Stimulated activated CD4-positive, alpha-beta T cell treated with anti-CD3 and anti-CD28 coated beads, Interleukin-2, amount 100 ng/mL, for 4 hours (primary cell): ENCODE data around the gene PAPOLA.
"Not testable (repeated sequence)": the region's sequence is repeated elsewhere in the genome, so short reads cannot be mapped to it uniquely, and the experiment has no call there.

Source experiments
- DNase-seq: peaks from one replicate; pipeline ENCODE4 v3.0.0-alpha.2; 2020; ENCODE audit warnings: low read depth

PAPOLA gene

DNA sequence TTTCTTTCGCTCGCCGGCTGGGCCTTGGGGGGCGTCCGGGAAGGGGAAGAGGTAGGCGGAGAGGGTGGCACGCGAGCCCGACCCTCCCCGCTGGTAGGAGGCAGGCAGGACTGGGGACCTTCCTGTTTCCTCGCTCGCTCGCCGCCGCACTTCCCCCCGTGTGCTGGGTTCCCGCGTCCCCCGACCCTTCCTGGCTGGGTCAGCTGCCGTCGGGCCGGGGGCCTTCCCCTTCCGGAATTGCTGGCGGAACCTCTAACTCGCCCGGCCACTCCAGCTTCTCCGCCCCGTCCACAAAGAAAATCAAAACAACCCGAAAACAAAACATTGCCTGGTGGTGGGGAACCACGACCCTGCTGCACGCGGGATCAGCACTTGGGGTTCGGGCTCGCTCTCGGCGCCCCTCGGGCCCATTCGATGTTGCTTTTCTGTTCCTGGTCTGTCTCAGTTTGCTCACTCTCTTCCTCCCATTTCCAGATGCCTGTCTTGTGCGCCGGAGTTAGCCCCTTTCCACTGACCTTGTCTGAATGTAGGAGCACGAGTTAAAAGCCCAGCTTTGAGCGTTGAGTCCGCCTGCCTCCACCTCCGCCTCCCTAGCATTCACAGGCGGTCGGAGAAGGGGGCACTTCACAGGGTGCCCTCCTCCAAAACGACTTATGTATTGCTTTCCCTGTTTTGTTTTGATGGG is 581 bp downstream of the PAPOLA start:
- DNase-seq = peak; percentile 0

GRCh38 chr14:96503306-96503679 is 1.1 kb downstream of the PAPOLA start:
- DNase-seq = no peak

- DNase-seq = not testable (repeated sequence)
These were observed 2.2 kb downstream of the PAPOLA start for GRCh38 chr14:96504353-96504752.

- no peak for DNase-seq
These were observed 5.5 kb downstream of the PAPOLA start for GRCh38 chr14:96507723-96508122.

GRCh38 chr14:96508900-96509299 is 6.7 kb downstream of the PAPOLA start:
- DNase-seq = no peak

- DNase-seq = no peak
These were observed 7.4 kb downstream of the PAPOLA start for GRCh38 chr14:96509457-96510090.

DNA sequence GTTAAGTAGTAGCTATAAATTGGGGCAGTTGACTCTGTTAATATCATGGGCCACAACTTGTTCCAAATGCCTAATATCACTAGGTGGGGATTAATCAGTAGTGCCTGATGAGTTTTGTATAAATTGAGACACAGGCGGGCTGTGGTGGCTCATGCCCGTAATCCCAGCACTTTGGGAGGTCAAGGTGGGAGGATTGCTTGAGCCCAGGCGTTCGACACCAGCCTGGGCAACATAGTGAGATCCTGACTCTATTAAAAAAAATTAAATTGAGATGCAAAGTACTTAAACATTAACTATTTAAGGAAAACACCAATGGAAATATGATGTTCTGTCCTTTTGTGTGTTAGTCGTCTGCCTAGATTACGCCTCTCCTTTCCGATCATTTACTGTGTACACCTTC is 9.0 kb downstream of the PAPOLA start:
- no peak for DNase-seq

DNA sequence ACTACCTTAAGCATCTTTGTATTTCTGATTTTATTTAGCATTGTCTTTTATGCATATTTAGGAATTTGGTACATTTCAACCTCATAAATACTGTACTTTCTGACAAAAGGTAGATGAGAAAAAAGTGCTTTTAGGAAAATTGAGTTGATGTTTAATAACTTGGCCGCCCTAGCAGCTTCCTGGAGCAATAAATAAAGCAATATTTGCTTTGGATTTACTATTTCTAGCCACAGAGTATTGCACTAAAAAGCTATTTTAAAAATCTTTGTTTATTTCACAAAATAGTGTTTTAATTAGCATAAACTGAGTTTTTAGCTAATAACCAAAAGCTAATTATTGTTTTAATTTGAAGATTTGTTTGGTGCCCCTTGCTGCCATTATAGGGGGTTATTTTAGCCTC is 9.5 kb downstream of the PAPOLA start:
- no peak for DNase-seq

- no peak for DNase-seq
These were observed 9.9 kb downstream of the PAPOLA start for GRCh38 chr14:96512122-96512521.

DNA sequence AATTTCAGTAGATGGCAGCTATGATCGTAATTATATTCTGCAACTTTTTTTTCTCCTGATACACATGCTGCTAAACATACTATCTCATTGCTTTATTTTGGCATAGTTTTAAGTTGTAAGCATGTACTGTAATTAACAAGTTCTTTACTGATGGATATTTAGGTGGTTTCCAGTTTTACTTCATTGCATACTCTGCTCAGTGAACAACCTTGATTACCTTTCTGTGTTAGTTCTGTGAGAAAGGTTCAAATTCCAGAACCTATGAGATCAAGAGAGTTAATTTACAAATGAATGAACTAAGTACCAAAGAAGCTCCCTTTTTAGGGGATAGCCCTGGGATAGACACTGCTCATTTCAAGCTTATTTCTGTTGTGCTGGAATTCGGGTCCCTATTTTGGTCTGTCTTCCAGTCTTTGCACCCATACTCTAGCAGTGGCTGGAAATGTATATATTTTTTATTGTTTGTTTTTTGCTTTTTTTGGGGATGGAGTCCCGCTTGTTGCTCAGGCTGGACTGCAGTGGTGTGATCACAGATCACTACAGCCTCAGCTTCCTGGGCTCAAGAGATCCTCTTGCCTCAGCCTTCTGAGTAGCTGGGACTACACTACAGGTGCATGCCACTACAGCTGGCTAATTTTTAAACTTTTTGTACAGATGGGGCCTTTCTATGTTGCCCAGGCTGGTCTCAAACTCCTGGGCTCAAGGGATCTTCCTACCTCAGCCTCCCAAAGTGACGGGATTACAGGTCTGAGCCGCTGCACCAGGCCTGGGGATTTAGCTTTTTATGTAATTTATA is 10.6 kb downstream of the PAPOLA start:
- no peak for DNase-seq

DNA sequence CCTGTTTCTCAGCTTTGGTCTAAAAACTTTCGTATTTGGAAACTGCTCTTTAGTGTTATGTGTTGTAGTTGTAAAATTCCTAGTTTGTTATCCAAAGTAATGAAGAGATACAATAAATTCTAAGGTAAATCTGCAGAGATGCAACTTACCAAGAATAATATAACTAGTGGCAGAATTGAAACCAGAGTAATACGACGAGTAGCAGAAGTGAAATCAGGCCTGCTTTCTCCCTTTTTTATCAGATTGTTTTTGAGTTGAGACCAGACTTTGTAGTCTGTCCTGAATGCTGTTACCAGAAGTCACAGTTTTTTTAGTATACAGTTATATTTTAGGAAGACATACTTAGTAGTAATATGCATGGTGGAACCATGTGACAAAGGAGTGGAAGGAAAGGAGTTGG is 12.5 kb downstream of the PAPOLA start:
- no peak for DNase-seq

DNA sequence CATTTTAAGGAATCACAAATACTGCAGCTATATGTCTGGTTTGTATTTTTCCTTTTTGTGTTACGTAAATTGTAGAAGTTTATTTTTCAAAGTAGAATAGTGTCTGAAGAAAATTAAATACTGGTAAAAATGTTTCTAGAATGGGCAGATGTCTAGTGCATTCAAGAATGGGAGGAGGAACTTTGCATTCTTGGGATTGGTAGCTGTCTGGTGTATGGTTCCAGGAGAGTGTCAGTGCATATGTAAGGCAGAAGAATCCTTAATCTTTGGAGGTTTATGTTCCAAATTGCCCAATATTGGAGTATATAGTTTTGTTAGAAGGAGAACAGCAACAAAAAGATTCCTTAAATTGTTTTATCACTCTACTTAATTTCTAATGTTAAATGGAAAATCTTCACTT is 13.5 kb downstream of the PAPOLA start:
- no peak for DNase-seq

DNA sequence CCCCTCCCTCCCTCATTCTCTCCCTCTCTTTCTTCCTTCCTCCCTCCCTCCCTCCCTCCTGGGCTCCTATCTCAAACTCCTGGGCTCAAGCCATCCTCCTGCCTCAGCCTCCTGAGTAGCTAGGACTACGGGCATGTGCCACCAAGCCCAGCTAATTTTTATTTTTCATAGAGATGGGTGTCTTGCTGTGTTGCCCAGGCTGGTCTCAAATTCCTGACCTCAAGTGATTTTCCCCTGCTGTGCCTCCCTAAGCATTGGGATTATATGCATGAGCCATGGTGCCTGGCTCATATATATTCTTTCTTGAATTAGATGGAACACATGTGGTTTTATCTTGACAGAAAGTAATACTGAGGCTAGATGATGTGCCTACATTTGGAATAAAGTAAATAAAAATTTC is 14.2 kb downstream of the PAPOLA start:
- DNase-seq = no peak

DNA sequence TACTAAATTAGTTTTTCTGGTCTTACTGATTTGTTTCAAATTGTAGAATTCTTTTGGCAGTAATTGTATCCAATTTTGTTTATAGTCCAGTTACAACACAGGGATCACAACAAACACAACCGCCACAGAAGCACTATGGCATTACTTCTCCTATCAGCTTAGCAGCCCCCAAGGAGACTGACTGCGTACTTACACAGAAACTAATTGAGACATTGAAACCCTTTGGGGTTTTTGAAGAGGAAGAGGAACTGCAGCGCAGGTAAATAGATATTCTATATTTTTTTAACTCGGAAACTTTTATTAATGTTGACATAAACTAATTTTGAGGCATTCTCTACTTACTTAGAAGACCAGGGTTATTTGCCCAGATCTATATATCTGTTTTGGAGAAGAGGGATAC is 17.8 kb downstream of the PAPOLA start:
- DNase-seq = no peak

GRCh38 chr14:96525452-96525851 is 23.3 kb downstream of the PAPOLA start:
- DNase-seq = no peak

DNA sequence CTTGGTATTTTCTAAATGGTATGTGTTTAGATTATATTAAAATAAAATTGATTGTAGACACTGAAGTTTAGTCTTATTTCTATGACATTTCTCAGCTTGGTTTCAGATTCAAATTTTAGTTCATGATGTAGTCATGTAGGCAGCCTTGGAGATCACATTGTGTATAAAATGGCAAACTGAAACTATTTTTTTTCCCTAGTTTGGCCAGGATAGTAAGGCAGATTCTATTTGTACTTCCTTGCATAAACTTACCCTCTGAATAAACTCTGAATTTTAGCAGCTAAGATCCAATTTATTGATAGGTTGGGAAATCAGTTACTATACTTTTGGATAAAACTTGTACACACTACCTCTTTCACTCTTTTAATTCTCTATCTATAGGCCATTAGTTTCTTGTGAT is 30.4 kb downstream of the PAPOLA start:
- DNase-seq = no peak

GRCh38 chr14:96536807-96537206 is 34.6 kb downstream of the PAPOLA start:
- no peak for DNase-seq

DNA sequence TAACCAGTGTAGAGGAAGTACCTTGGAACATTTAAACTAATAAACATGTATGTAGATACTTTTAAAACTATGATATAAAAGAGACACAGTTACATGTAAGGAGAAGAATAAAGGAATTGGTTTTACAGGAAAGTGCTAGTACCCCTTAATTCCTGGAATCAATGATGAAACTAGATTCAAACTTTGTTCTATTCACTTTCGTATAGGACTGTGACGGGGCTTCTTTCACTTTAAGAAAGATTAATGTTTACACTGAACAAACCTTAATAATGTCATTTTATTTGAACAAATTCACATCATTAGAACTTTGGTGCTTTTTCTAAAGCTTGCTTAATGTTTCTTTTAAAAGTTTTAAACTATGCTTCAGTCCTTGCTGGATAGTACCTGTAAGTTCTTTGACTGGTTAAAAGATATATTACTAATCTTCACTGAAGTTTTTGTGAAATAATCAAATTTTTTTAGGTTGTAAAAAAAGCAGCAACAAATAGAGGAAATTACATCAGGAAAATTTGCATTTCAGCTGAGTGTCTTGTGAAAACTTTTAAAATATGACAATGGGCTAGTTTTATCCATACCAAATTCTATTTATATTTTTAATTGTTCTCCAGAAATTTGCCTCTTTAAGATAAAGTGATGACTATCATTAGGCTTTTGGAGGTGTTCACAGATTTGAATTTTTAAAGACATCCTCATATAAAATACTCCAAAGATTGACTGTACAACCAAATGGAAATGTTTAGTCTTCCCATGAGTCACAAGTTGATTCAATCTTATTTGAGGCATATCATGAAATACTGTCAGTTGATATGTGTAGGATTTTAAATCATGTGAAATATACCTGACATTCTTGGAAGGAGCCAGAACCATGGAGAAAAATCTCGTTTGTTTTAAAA is 36.2 kb downstream of the PAPOLA start:
- no peak for DNase-seq

- no peak for DNase-seq
These were observed 36.8 kb downstream of the PAPOLA start for GRCh38 chr14:96538990-96539317.

DNA sequence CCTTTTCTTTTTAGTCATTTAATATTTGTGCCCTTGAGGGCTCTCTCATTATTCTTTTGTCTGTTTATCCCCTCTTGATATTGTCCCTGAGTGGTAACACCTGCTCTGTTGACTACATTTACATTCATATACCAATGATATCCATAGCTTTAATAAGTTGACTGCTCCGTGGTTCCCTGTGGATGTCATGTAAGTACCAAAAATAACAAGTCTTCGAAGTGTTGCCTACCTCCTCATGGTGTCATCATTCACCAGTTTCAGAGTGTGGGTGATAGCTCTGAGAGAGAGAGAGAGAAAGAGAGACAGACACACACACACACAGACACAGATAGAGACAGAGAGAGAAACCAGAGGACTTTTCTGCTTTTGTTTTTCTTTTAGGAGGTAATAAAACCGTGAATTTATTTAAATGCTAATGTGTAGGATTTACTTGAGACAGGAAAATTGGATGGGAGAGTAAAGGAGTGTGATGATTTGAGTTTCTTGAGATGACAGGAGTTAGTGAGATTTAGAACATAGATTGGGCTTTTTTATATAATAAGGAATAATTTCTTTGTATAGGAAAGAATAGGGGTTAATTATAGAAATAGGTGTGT is 52.2 kb downstream of the PAPOLA start:
- no peak for DNase-seq

DNA sequence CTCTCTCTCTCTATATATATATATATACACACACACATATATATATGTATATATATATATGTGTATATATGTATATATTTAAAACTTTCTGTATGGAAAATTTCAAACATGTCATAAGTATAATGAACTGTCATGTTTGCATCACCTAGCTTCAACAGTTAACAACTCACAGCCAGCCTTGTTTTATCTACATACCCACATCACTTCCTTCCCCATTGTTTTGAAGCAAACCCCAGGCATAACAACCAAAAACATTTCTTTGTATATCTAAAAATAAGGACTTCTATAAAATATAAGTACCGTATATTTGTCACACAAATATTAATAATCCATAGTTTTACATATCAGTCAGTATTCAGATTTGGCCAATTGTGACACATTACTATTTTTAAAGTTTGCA is 57.4 kb downstream of the PAPOLA start:
- DNase-seq = no peak

DNA sequence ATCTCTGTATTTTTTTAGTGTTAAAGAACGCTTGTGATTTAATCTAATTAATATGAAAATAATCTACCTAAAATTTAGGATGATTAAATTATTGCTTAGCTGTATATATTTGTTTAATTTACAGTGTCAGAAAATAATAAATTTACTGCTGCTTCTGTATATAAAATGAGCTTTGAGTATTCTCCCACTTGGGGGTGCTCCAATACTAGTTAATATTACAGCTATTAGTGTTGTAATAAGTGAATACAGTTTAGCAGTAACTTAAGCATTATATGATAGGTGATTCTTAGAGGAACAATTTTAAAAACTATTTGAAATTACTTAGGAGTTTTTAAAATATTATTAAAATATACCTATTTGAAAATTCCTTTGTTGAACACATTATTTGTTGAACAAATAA is 62.2 kb downstream of the PAPOLA start:
- DNase-seq = no peak
